Measurements from ENCODE around the gene UST.

Gene UST

DNA sequence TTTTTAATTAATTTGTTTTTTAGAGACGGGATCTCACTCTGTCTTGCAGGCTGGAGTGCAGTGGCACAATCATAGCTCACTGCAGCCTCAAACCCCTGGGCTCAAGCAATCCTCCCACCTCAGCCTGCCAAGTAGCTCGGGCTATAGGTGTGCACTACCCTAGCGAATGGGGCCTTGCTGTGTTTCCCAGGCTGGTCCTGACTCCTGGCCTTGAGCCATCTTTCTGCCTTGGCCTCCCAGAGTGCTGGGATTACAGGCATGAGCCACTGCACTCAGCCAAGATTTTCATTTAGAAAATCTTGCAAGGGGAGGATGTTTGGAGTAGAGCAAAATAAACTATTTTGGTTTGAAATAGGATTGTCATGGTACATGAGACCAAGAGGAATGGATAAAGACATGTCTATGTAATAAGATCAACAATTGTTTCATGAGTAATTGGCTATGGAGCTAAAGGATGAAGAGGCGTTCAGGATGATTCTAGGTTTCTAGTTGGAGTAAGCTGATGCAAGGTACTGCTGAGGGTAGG, 237.8 kb downstream of the UST start:
- TF ChIP-seq, protein P1, sequence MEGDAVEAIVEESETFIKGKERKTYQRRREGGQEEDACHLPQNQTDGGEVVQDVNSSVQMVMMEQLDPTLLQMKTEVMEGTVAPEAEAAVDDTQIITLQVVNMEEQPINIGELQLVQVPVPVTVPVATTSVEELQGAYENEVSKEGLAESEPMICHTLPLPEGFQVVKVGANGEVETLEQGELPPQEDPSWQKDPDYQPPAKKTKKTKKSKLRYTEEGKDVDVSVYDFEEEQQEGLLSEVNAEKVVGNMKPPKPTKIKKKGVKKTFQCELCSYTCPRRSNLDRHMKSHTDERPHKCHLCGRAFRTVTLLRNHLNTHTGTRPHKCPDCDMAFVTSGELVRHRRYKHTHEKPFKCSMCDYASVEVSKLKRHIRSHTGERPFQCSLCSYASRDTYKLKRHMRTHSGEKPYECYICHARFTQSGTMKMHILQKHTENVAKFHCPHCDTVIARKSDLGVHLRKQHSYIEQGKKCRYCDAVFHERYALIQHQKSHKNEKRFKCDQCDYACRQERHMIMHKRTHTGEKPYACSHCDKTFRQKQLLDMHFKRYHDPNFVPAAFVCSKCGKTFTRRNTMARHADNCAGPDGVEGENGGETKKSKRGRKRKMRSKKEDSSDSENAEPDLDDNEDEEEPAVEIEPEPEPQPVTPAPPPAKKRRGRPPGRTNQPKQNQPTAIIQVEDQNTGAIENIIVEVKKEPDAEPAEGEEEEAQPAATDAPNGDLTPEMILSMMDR (conservative IDR thresholded peaks at IDR 0.05), result no peak
- no peak for TF ChIP-seq ZFX (IDR thresholded peaks at IDR 0.05)
- H3K27ac ChIP-seq, result no peak overlapping the region

DNA sequence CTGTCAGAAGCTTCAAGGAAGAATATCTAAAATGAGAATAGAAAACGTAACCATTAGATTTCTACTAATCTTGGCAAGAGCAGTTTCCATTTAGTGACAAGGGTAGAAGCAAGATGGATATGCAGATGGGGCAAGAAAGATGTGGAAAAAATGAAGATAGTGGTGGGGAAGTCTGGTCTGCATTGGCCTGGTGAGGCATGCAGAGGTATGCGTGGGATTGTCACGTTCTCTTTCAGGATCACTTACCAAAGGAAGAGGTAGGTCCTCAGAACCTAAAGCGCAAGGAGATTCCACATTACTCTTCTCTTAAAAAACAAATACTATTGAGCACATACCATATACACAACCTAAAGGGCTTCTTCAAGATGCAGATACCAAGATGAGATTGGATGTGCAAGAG, 238.7 kb downstream of the UST start:
- TF ChIP-seq, protein P1 (conservative IDR thresholded peaks at IDR 0.05), result no peak
- no peak for TF ChIP-seq ZFX (IDR thresholded peaks at IDR 0.05)
- no peak overlapping the region for H3K27ac ChIP-seq

DNA sequence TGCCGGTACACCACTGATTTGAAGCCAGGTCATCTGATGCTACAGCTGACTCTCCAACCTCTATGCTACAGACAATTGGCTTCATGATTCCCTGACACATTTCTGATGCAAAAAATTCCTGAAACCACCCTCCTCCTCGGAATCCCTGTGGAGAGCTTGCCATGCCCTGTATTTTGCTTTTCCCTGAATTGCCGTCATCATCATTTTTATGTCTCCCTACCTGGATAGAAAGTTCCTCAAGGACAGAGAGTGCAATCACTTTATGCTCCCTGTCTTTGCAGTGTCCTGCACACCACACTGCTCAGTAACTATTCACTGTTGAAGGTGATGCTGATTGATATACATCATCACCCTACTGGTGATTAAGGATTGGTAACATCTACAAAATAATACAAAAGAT, 239.8 kb downstream of the UST start:
- TF ChIP-seq ZFX (IDR thresholded peaks at IDR 0.05), result no peak
- TF ChIP-seq, protein P1 (conservative IDR thresholded peaks at IDR 0.05), result no peak
- no peak overlapping the region for H3K27ac ChIP-seq

DNA sequence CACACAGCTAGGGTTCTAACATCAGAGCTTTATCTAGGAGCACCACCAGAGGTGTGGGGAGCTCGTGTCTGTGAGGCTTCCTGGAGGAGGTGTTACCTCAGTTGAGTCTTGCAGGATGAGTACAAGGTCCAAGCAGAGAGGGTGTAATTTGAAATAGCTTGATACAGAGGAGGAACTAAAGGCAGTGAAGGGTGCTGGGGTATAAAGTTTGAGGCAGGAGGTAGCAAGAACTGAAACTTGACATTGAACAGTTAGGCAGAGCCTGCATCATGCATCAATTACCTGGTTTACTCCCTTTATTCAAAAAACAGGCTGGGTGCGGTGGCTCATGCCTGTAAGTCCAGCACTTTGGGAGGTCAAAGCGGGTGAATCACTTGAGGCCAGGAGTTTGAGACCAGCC, 241.2 kb downstream of the UST start:
- H3K27ac ChIP-seq, result no peak overlapping the region
- TF ChIP-seq ZFX (IDR thresholded peaks at IDR 0.05), result no peak
- TF ChIP-seq, protein P1 (conservative IDR thresholded peaks at IDR 0.05), result no peak

DNA sequence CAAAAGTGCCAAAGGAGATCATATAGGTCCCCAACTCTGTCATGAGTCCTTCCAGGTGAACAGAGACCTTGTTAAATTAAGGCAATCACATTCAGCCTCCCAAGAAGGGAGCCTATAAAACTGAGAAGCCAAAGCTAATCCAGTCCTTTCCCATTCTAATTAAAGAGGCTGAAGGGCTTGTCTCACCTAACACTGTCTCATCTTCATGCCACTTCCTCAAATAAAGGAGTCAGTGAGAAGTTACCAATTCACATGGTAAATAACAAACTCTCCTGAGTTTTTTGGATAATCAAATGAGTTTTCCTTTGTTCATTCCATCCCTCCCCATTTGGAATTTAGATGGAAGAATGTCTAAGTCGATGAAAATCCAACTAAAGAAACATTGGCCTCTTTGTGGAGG, 242.8 kb downstream of the UST start:
- no peak overlapping the region for H3K27ac ChIP-seq
- TF ChIP-seq ZFX (IDR thresholded peaks at IDR 0.05), result no peak
- TF ChIP-seq, protein P1 (conservative IDR thresholded peaks at IDR 0.05), result no peak

DNA sequence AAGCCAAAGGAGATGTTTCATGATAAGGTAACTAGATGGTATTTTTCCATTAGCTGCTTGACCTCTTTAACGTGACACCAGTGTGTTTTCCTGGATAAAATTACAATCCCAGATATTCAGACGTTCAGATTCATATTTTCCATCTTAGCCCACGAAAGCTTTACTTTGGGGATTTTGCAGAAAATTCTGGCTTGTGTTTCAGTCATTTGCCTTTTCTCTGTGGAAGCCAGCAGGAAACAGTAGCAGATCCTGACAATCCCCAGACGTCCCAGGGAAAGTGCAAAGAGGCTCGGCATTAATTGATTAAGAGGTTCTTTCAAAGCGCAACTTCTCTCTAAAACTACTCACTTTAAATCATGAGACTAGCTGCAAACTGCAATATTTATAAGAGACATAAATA, 243.6 kb downstream of the UST start:
- no peak overlapping the region for H3K27ac ChIP-seq
- no peak for TF ChIP-seq ZFX (IDR thresholded peaks at IDR 0.05)
- TF ChIP-seq, protein P1 (conservative IDR thresholded peaks at IDR 0.05), result no peak

DNA sequence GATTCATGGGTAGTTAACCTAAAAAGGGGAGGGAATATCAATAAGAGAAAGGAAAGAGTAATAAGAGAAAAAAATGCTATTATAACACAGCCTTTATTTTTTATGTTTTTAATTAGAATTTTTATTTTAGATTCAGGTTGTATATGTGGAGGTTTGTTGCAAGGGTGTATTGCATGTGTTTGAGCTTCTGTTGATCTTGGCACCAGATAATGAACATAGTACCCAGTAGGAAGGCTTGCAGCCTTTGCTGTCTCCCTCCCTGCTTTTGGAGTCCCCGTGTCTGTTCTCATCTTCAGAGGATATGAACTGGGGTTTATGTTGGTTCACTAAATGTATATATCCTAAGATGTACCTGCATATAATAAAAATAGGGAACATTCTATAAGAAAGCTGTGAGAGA, 250.0 kb downstream of the UST start:
- TF ChIP-seq ZFX (IDR thresholded peaks at IDR 0.05), result no peak
- TF ChIP-seq, protein P1 (conservative IDR thresholded peaks at IDR 0.05), result no peak
- no peak overlapping the region for H3K27ac ChIP-seq

All from C4-2B (cell line).